MCF 10A (cell line): ENCODE measurements around the gene SLC29A3. TPM values are rescaled to one million over a fixed set of nuclear protein-coding genes. Genes with fewer than 3 reads are reported as not detected.
"Not testable (repeated sequence)": the region's sequence is repeated elsewhere in the genome, so short reads cannot be mapped to it uniquely, and the experiment has no call there.

Source experiments
- BruUV-seq: library from RNA; stranded (reverse); fragments of 400-500 nt; replicated peaks from 2 replicates; lab custom pipeline; 2021; lab: Mats Ljungman, UMichigan
- CTCF ChIA-PET: fragments of 300-600 bp; sonication (Branson Sonifier 250); formaldehyde crosslinking; extraction: SDS; loops from one replicate; lab custom pipeline; 2021; ENCODE audit warnings: antibody characterized with exemption, inconsistent platforms; lab: Yijun Ruan, JAX
- POLR2A ChIA-PET: fragments of 300-600, 350-650 bp; sonication (Branson Sonifier 250); formaldehyde crosslinking; extraction: SDS; loops from one replicate; lab custom pipeline; 2020; ENCODE audit warnings: antibody characterized with exemption, inconsistent platforms; lab: Yijun Ruan, JAX
- DNase-seq: peaks from one replicate; pipeline ENCODE4 v3.0.0-alpha.2; 2018; ENCODE audit not compliant: unreplicated experiment
- H3K27ac Mint-ChIP-seq: one replicate; pipeline ENCODE4 v1.8.0; 2022; ENCODE audit warnings: mild to moderate bottlenecking, low read depth, mixed read lengths; ENCODE audit not compliant: unreplicated experiment
- H3K27me3 Mint-ChIP-seq: one replicate; pipeline ENCODE4 v1.8.0; 2022; ENCODE audit warnings: mixed read lengths; ENCODE audit not compliant: insufficient read depth, unreplicated experiment
- H3K36me3 Mint-ChIP-seq: one replicate; pipeline ENCODE4 v1.8.0; 2022; ENCODE audit warnings: mild to moderate bottlenecking, moderate library complexity, mixed read lengths; ENCODE audit not compliant: insufficient read depth, unreplicated experiment
- H3K4me1 Mint-ChIP-seq: one replicate; pipeline ENCODE4 v1.8.0; 2022; ENCODE audit warnings: mixed read lengths; ENCODE audit not compliant: insufficient read depth, unreplicated experiment
- H3K4me3 Mint-ChIP-seq: one replicate; pipeline ENCODE4 v1.8.0; 2022; ENCODE audit warnings: mild to moderate bottlenecking, moderate library complexity, mixed read lengths; ENCODE audit not compliant: unreplicated experiment
- H3K9me3 Mint-ChIP-seq: one replicate; pipeline ENCODE4 v1.8.0; 2022; ENCODE audit warnings: mixed read lengths; ENCODE audit not compliant: unreplicated experiment
- intact Hi-C: fragments of 100-400 bp; cut with micrococcal nuclease; formaldehyde crosslinking; loops from 2 replicates; pipeline ENCODE4 v1.14.1; 2022
- total RNA-seq: library from RNA; stranded (reverse); gene quantifications from 2 replicates; pipeline ENCODE4 v1.2.3, GENCODE V29; 2022
- TF ChIP-seq, protein P1 (sequence below): fragments of 200-600 bp; IDR thresholded peaks from one replicate; pipeline ENCODE4 v1.8.0; 2022; ENCODE audit warnings: antibody characterized with exemption, mild to moderate bottlenecking; ENCODE audit not compliant: unreplicated experiment

Gene SLC29A3
- total RNA-seq, 1 experiment from 2014 or later, result 3.6 TPM

DNA sequence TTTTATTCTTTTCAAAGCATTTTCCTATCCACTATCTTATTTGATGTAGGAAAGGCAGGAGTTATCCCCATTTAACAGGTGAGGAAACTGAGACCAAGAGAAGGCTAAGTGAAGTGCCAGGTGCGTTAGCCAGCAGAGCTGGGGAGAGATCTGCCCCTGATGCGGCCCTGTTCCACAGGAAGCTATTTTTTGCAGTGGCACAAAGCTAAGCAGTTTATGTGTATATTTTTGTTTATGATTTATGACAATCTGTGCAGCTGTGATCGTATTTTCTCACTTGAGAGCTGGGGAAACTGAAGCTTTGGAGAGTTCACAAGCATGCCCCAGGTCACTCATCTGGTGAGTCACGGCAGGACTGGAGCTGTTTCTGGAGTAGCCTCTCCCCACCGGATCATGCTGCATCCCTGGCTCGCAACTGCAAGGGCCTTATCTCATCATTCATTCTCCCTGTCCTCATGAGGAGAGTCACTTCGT lies 38.8 kb downstream of the SLC29A3 start:
- no peaks in the 10 kb centered on the region for H3K9me3 Mint-ChIP-seq
- no TSS peak for BruUV-seq
- H3K36me3 Mint-ChIP-seq, result no peaks in the 10 kb centered on the region
- H3K4me3 Mint-ChIP-seq, result no peak overlapping the region
- TF ChIP-seq, protein P1, sequence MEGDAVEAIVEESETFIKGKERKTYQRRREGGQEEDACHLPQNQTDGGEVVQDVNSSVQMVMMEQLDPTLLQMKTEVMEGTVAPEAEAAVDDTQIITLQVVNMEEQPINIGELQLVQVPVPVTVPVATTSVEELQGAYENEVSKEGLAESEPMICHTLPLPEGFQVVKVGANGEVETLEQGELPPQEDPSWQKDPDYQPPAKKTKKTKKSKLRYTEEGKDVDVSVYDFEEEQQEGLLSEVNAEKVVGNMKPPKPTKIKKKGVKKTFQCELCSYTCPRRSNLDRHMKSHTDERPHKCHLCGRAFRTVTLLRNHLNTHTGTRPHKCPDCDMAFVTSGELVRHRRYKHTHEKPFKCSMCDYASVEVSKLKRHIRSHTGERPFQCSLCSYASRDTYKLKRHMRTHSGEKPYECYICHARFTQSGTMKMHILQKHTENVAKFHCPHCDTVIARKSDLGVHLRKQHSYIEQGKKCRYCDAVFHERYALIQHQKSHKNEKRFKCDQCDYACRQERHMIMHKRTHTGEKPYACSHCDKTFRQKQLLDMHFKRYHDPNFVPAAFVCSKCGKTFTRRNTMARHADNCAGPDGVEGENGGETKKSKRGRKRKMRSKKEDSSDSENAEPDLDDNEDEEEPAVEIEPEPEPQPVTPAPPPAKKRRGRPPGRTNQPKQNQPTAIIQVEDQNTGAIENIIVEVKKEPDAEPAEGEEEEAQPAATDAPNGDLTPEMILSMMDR, result no peak
- intact Hi-C loops, result no loop called here
- no peak overlapping the region for H3K27ac Mint-ChIP-seq
- ChIA-PET POLR2A (interaction anchor here (0.7 to 2.9 kb wide), 2 partner anchors 8 to 19 kb away, joined by 3 to 17 read pairs; no protein-coding TSS in a partner anchor), CTCF (interaction anchor here (1.3 kb wide), 1 partner anchor 14 kb away, joined by 3 read pairs; no protein-coding TSS in a partner anchor)
- no peak for DNase-seq
- H3K4me1 Mint-ChIP-seq, result no peaks in the 10 kb centered on the region
- no peaks in the 10 kb centered on the region for H3K27me3 Mint-ChIP-seq

DNA sequence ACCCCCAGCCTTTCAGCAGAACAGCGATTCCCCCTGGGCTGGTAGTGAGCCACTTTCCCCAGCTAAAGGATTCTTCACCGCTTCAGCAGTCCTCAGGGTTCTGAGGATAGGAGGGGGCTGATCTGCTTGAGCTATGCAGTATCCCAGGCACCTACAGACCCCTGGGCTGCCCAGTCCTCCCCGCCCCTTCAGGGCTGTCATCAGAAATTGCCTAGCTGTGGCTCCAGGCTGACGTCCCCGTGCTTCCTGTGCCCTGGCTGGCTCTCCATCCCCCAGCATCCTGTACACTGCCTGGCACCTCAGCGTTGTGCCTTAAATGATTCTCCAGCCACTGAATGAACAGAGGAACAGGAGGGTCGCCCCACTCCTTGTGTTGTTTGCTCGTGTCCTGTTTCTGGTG lies 39.2 kb downstream of the SLC29A3 start:
- POLR2A ChIA-PET, result interaction anchor here (0.7 to 2.9 kb wide), 2 partner anchors 9 to 20 kb away, joined by 3 to 17 read pairs; no protein-coding TSS in a partner anchor
- BruUV-seq, result no TSS peak
- Mint-ChIP-seq H3K27me3 (no peaks in the 10 kb centered on the region), H3K4me3 (no peak overlapping the region), H3K36me3 (no peaks in the 10 kb centered on the region), H3K27ac (no peak overlapping the region), H3K9me3 (no peaks in the 10 kb centered on the region), H3K4me1 (no peaks in the 10 kb centered on the region)
- TF ChIP-seq, protein P1, result no peak
- intact Hi-C loops, result no loop called here
- no peak for DNase-seq
- CTCF ChIA-PET, result interaction anchor here (1.2 to 1.7 kb wide), 3 partner anchors 14 to 30 kb away, joined by 3 to 4 read pairs (median 3); no protein-coding TSS in a partner anchor

DNA sequence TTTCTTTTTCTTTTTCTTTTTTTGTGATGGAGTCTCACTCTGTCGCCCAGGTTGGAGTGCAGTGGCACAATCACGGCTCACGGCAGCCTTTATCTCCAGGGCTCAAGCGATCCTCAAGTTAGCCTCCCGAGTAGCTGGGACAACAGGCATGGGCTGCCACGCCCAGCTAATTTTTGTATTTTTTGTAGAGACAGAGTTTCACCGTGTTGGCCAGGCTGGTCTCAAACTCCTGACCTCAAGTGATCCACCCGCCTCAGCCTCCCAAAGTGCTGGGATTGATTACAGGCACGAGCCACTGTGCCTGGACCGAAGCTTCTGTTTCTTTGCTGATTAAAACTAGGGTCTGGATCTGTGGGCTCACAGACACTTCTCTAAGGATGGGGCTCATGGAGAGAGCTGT lies 39.8 kb downstream of the SLC29A3 start:
- POLR2A ChIA-PET, result interaction anchor here (2.9 kb wide), 1 partner anchor 10 kb away, joined by 17 read pairs; no protein-coding TSS in a partner anchor
- peak overlapping the region; percentile 19 for H3K27ac Mint-ChIP-seq
- BruUV-seq, H3K4me1 Mint-ChIP-seq, intact Hi-C loops, H3K4me3 Mint-ChIP-seq, H3K9me3 Mint-ChIP-seq, H3K27me3 Mint-ChIP-seq, DNase-seq, H3K36me3 Mint-ChIP-seq: not testable (repeated sequence)
- CTCF ChIA-PET, result interaction anchor here (1.2 to 1.7 kb wide), 3 partner anchors 13 to 30 kb away, joined by 3 to 4 read pairs (median 3); no protein-coding TSS in a partner anchor

DNA sequence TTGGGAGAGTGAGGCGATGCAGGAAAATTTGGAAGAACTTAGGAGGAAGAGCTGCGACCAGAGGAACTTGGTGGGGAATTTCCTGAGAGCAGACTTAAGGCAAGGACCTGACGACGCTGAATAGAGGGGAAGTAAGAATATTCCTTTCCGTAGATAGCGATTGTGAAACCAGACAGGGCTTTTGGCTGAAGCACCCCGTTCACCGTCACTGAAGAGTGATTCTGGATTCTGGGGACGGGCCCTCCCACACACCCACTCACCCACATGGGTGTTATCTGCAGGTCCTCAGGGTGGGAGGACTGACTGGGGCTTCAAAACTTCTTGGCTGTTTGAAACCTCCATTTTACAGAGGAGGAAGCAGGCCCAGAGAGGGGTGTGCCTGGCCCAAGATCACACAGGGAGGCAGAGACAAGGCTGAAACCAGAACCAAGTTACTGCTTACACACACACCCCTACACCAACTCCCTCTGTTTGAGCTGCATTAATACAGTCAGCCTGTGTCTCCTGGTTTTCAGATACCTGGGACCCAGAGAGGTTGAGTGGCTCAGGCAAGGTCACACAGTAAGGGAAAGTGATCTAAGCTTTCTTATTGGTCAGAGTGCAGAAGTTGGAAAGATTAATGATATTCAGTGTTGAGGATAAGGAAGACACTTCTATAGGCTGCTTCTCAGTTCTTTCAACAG lies 40.4 kb downstream of the SLC29A3 start:
- TF ChIP-seq, protein P1, result no peak
- DNase-seq, result no peak
- ChIA-PET CTCF (interaction anchor here (1.2 to 1.7 kb wide), 2 partner anchors 25 to 31 kb away, joined by 3 to 4 read pairs; no protein-coding TSS in a partner anchor), POLR2A (interaction anchor here (0.8 to 2.9 kb wide), 3 partner anchors 10 to 40 kb away, joined by 3 to 17 read pairs (median 3); no protein-coding TSS in a partner anchor)
- BruUV-seq, result no TSS peak
- Mint-ChIP-seq H3K27me3 (no peaks in the 10 kb centered on the region), H3K27ac (no peak overlapping the region), H3K36me3 (no peaks in the 10 kb centered on the region), H3K4me3 (no peak overlapping the region), H3K9me3 (no peaks in the 10 kb centered on the region), H3K4me1 (peaks cover 10% of the 10 kb centered on the region)
- intact Hi-C loops, result no loop called here
